H1 (cell line): ENCODE measurements around the gene ADORA1. TPM values are rescaled to one million over a fixed set of nuclear protein-coding genes. Genes with fewer than 3 reads are reported as not detected.
A peak's percentile ranks its signal among the peaks of the same experiment; 100 is the strongest.

Source experiments
- CTCF ChIA-PET: fragments of 300-600 bp; sonication (Branson Sonifier 250); formaldehyde crosslinking; loops from one replicate; lab custom pipeline; 2021; ENCODE audit not compliant: partially characterized antibody; lab: Charles Lee
- POLR2A ChIA-PET: fragments of 300-600 bp; sonication (Branson Sonifier 250); formaldehyde crosslinking; loops from one replicate; lab custom pipeline; 2021; ENCODE audit warnings: inconsistent platforms; ENCODE audit not compliant: partially characterized antibody; lab: Charles Lee
- DNase-seq, 2 experiments: peaks; one replicate each; pipeline versions ENCODE4 v3.0.0 to v3.0.0-alpha.2; 2010 to 2022; ENCODE audit warnings: low spot score in 2 of 2, low read depth in 1 of 2, mixed read lengths in 1 of 2
- FAIRE-seq: peaks from 2 replicates; lab custom pipeline; 2011; peaks lifted over from hg19 to GRCh38; lab: Jason Lieb, UNC
- H2AFZ ChIP-seq: 2 replicates; pipeline ENCODE4 v1.8.1; 2012; ENCODE audit warnings: low read length, inconsistent platforms
- H2AK5ac ChIP-seq: 2 replicates; pipeline ENCODE4 v1.6.1; 2013; ENCODE audit warnings: low read depth, low read length
- H2BK120ac ChIP-seq: replicated peaks from 2 replicates; pipeline ENCODE3; 2013; ENCODE audit warnings: low read depth, low read length, inconsistent platforms
- H2BK12ac ChIP-seq: 2 replicates; pipeline ENCODE4 v1.6.1; 2013; ENCODE audit warnings: low read depth, low read length
- H2BK15ac ChIP-seq: 2 replicates; pipeline ENCODE4 v1.6.1; 2013; ENCODE audit warnings: low read length
- H2BK20ac ChIP-seq: 2 replicates; pipeline ENCODE4 v1.6.1; 2013; ENCODE audit warnings: low read length
- H2BK5ac ChIP-seq: 2 replicates; pipeline ENCODE4 v1.6.1; 2013; ENCODE audit warnings: low read depth, low read length
- H3K14ac ChIP-seq: 2 replicates; pipeline ENCODE4 v1.6.1; 2013; ENCODE audit warnings: inconsistent platforms; ENCODE audit not compliant: insufficient read length
- H3K18ac ChIP-seq: 2 replicates; pipeline ENCODE4 v1.6.1; 2013; ENCODE audit warnings: low read length; ENCODE audit errors: extremely low read depth
- H3K23ac ChIP-seq: 2 replicates; pipeline ENCODE4 v1.6.1; 2013; ENCODE audit warnings: inconsistent platforms; ENCODE audit not compliant: insufficient read length
- H3K23me2 ChIP-seq: 2 replicates; pipeline ENCODE4 v1.6.1; 2013; ENCODE audit warnings: low read depth, low read length
- H3K27ac ChIP-seq: 2 replicates; pipeline ENCODE4 v1.6.1; 2011; ENCODE audit warnings: low read depth, low read length, inconsistent platforms
- H3K27me3 ChIP-seq, 4 experiments: replicated peaks in 1 of 4; 1 replicate in 1 of 4; 2 replicates in 3 of 4; pipeline versions ENCODE4 v1.6.1 to v1.8.1; 2011 to 2013; ENCODE audit warnings: low read length in 3 of 4, mild to moderate bottlenecking in 3 of 4, inconsistent platforms in 2 of 4, mixed read lengths in 2 of 4, moderate library complexity in 1 of 4; ENCODE audit not compliant: control insufficient read depth in 3 of 4, insufficient read depth in 3 of 4; ENCODE audit errors: extremely low read depth in 1 of 4
- H3K36me3 ChIP-seq, 4 experiments: 2 replicates each; pipeline versions ENCODE4 v1.6.1 to v1.8.1; 2011 to 2013; ENCODE audit warnings: mild to moderate bottlenecking in 4 of 4, low read length in 3 of 4, moderate library complexity in 2 of 4, control low read depth in 1 of 4, inconsistent platforms in 1 of 4; ENCODE audit not compliant: insufficient read depth in 4 of 4, control insufficient read depth in 2 of 4
- H3K4ac ChIP-seq: replicated peaks from 2 replicates; pipeline ENCODE3; 2013; ENCODE audit warnings: low read length, low read depth, mixed read lengths, inconsistent platforms; ENCODE audit not compliant: insufficient read length
- H3K4me1 ChIP-seq, 4 experiments: replicated peaks in 1 of 4; 1 replicate in 1 of 4; 2 replicates in 3 of 4; pipeline versions ENCODE4 v1.6.1 to v1.8.1; 2011 to 2013; ENCODE audit warnings: low read length in 3 of 4, inconsistent platforms in 2 of 4, mixed read lengths in 1 of 4; ENCODE audit not compliant: insufficient read depth in 4 of 4, control insufficient read depth in 3 of 4
- H3K4me2 ChIP-seq, 2 experiments: 2 replicates each; pipeline versions ENCODE4 v1.6.1 to v1.8.1; 2011 to 2013; ENCODE audit warnings: low read depth in 2 of 2, low read length in 2 of 2, control low read depth in 1 of 2, inconsistent platforms in 1 of 2, mild to moderate bottlenecking in 1 of 2; ENCODE audit not compliant: insufficient read depth in 1 of 2
- H3K4me3 ChIP-seq, 4 experiments: fragments of 200-600, 300-600 bp in 1 of 4; sonication (generic), shearing (Covaris generic), sonication (Bioruptor Twin) in 1 of 4; 2 replicates each; pipeline versions ENCODE4 v1.5.1 to v1.8.1; 2011 to 2016; ENCODE audit warnings: low read length in 4 of 4, low read depth in 3 of 4, control low read depth in 2 of 4, inconsistent platforms in 2 of 4, mild to moderate bottlenecking in 2 of 4, mixed read lengths in 1 of 4, moderate library complexity in 1 of 4; ENCODE audit not compliant: insufficient read depth in 2 of 4; ENCODE audit errors: extremely low read depth in 1 of 4
- H3K56ac ChIP-seq: replicated peaks from 2 replicates; pipeline ENCODE3; 2013; ENCODE audit warnings: low read depth, mild to moderate bottlenecking, mixed read lengths, low read length, inconsistent platforms; ENCODE audit not compliant: insufficient read length
- H3K79me1 ChIP-seq: 2 replicates; pipeline ENCODE4 v1.6.1; 2013; ENCODE audit warnings: low read depth, low read length, control low read depth
- H3K79me2 ChIP-seq, 2 experiments: 2 replicates each; pipeline versions ENCODE4 v1.6.1 to v1.8.1; 2012 to 2013; ENCODE audit warnings: low read length in 2 of 2, mild to moderate bottlenecking in 2 of 2, inconsistent platforms in 1 of 2; ENCODE audit not compliant: insufficient read depth in 2 of 2, control insufficient read depth in 1 of 2
- H3K9ac ChIP-seq, 4 experiments: replicated peaks in 1 of 4; 1 replicate in 1 of 4; 2 replicates in 3 of 4; pipeline versions ENCODE4 v1.6.1 to v1.8.1; 2011 to 2013; ENCODE audit warnings: low read depth in 3 of 4, low read length in 3 of 4, control low read depth in 2 of 4, mild to moderate bottlenecking in 2 of 4, moderate library complexity in 2 of 4, inconsistent platforms in 1 of 4; ENCODE audit errors: extremely low read depth in 1 of 4
- H3K9me3 ChIP-seq, 2 experiments: 2 replicates each; pipeline versions ENCODE4 v1.6.1 to v1.8.1; 2012 to 2013; ENCODE audit warnings: mild to moderate bottlenecking in 2 of 2, moderate library complexity in 2 of 2, control low read depth in 1 of 2, inconsistent platforms in 1 of 2, low read depth in 1 of 2, low read length in 1 of 2, mixed read lengths in 1 of 2; ENCODE audit not compliant: insufficient read depth in 2 of 2
- H4K20me1 ChIP-seq, 2 experiments: replicated peaks in 1 of 2; 2 replicates each; pipeline versions ENCODE3 to v1.8.1; 2011 to 2013; ENCODE audit warnings: inconsistent platforms in 2 of 2, low read length in 2 of 2, mild to moderate bottlenecking in 1 of 2; ENCODE audit not compliant: insufficient read depth in 2 of 2, control insufficient read depth in 1 of 2
- H4K5ac ChIP-seq: 2 replicates; pipeline ENCODE4 v1.6.1; 2013; ENCODE audit warnings: low read length, low read depth, mixed read lengths, inconsistent platforms; ENCODE audit not compliant: insufficient read length
- H4K8ac ChIP-seq: 2 replicates; pipeline ENCODE4 v1.8.0; 2013; ENCODE audit warnings: mild to moderate bottlenecking, moderate library complexity, low read length, inconsistent platforms; ENCODE audit not compliant: insufficient read depth; ENCODE audit errors: extremely low read depth
- H4K91ac ChIP-seq: replicated peaks from 2 replicates; pipeline ENCODE3; 2013; ENCODE audit warnings: low read length, mixed read lengths, inconsistent platforms; ENCODE audit not compliant: insufficient read length
- CHD1 ChIP-seq: IDR thresholded peaks from 2 replicates; pipeline ENCODE4 v1.6.1; 2012; ENCODE audit warnings: low read depth, low read length, improper control_type of control experiment
- GTF2F1 ChIP-seq: IDR thresholded peaks from 2 replicates; pipeline ENCODE4 v1.6.1; 2012; ENCODE audit warnings: low read depth, low read length, improper control_type of control experiment, borderline replicate concordance
- POLR2AphosphoS5 ChIP-seq: IDR thresholded peaks from 2 replicates; pipeline ENCODE4 v1.6.1; 2011; ENCODE audit warnings: low read depth, low read length
- RFX5 ChIP-seq: IDR thresholded peaks from 2 replicates; pipeline ENCODE4 v1.6.1; 2011; ENCODE audit warnings: low read depth, low read length, improper control_type of control experiment, borderline replicate concordance
- WGBS, 2 experiments: shearing (Covaris generic) in 1 of 2; methylation state at CpG; one replicate each; pipeline versions ENCODE4 v1.1.6 to v1.1.7; 2013 to 2015; ENCODE audit warnings: low lambda C conversion rate in 2 of 2, mixed read lengths in 2 of 2, inconsistent platforms in 1 of 2, low coverage in 1 of 2, missing lambda C conversion rate in 1 of 2; ENCODE audit not compliant: insufficient replicate concordance in 2 of 2, insufficient coverage in 1 of 2, insufficient read length in 1 of 2; ENCODE audit errors: extremely low coverage in 1 of 2, missing lambda C conversion rate in 1 of 2; 5-methylcytosine and 5-hydroxymethylcytosine counted together
- polyA plus RNA-seq, 7 experiments: library from polyadenylated mRNA; depleted of rRNA in 3 of 7; stranded (reverse) in 5 of 7; unstranded in 2 of 7; fragments of >200 nt in 5 of 7; fragments of 200-250 nt in 2 of 7; gene quantifications; 1 replicate in 5 of 7; 2 replicates in 1 of 7; 4 replicates in 1 of 7; pipeline versions ENCODE4 v1.2.1 to v1.2.3, GENCODE V29; 2011 to 2013; ENCODE audit warnings: missing spikeins in 2 of 7, mixed read lengths in 2 of 7
- total RNA-seq: library from RNA; stranded (reverse); fragmentation: NEBNext Ultra II Directional; extraction: Animal tissue kit (Norgen Biotek cat#: 25700); gene quantifications from 2 replicates; pipeline ENCODE4 v1.2.1, GENCODE V29; 2021

ADORA1 gene
- total and polyA plus RNA-seq, 2 of the 8 experiments (the other 6 are each of a cell fraction or from before 2014, with no cell fraction given): 3.3 to 6.7 TPM

GRCh38 chr1:203202431-203203245 lies 75.1 kb downstream of the ADORA1 start:
- no peak overlapping the region for H2BK5ac ChIP-seq
- H2BK12ac ChIP-seq: 0 out of 2 replicates have a peak overlapping the region, but pooled peaks have one; percentile 12
- DNase-seq (no peak), FAIRE-seq (no peak)
- H3K79me1 ChIP-seq: no peaks in the 10 kb centered on the region
- no peaks in the 10 kb centered on the region for H3K79me2 ChIP-seq
- no peaks in the 10 kb centered on the region for H3K36me3 ChIP-seq
- no peak overlapping the region for H4K91ac ChIP-seq
- POLR2A ChIA-PET: interaction anchor here (1.2 kb wide), 1 partner anchor 65 kb away, joined by 3 read pairs; no protein-coding TSS in a partner anchor
- no peak overlapping the region for H3K4me3 ChIP-seq
- H4K5ac ChIP-seq: no peak overlapping the region
- H3K27me3 ChIP-seq: no peaks in the 10 kb centered on the region; a peak in 1 of 7 replicates
- H3K9ac ChIP-seq: no peak overlapping the region
- H2BK120ac ChIP-seq: no peak overlapping the region
- no peak for TF ChIP-seq RFX5
- TF ChIP-seq CHD1: no peak
- no peak for TF ChIP-seq GTF2F1
- no peak for TF ChIP-seq POLR2AphosphoS5
- H3K23me2 ChIP-seq: no peaks in the 10 kb centered on the region
- no peak overlapping the region for H3K4me2 ChIP-seq
- no peak overlapping the region for H3K56ac ChIP-seq
- no peak overlapping the region for H3K23ac ChIP-seq
- WGBS, 2 experiments: 95% methylated on average over 15 of the region's 15 CpGs; no CpG with 5 or more reads in 1 of the 2 experiments
- no peak overlapping the region for H3K4ac ChIP-seq
- H3K18ac ChIP-seq: no peak overlapping the region
- H2BK15ac ChIP-seq: no peak overlapping the region
- no peak overlapping the region for H2AFZ ChIP-seq
- H4K8ac ChIP-seq: no peak overlapping the region
- H2BK20ac ChIP-seq: no peak overlapping the region
- no peaks in the 10 kb centered on the region for H4K20me1 ChIP-seq
- H3K14ac ChIP-seq: no peak overlapping the region
- no peaks in the 10 kb centered on the region for H3K9me3 ChIP-seq
- H3K27ac ChIP-seq: no peak overlapping the region
- CTCF ChIA-PET: interaction anchor here (0.7 to 6.7 kb wide), 10 partner anchors 14 to 162 kb away, joined by 3 to 55 read pairs (median 4); no protein-coding TSS in a partner anchor
- H2AK5ac ChIP-seq: no peak overlapping the region
- peaks cover 0 to 7% (median 0%) of the 10 kb centered on the region in 4 experiments; a peak in 2 of 7 replicates for H3K4me1 ChIP-seq
